K562 (cell line): ENCODE data around the gene LAMC1.

Experiments used
- IRF2 ChIP-seq: sonication (generic); formaldehyde crosslinking; IDR thresholded peaks from 2 replicates; pipeline ENCODE4 v1.8.1; 2022; ENCODE audit warnings: mild to moderate bottlenecking, missing genetic modification reagents
- KDM1A ChIP-seq, 2 experiments: fragments of 450-650 bp; IDR thresholded peaks; 2 replicates each; pipeline ENCODE4 v1.6.1; 2016; ENCODE audit warnings: mild to moderate bottlenecking in 2 of 2
- STAG1 ChIP-seq: sonication (generic); formaldehyde crosslinking; IDR thresholded peaks from 2 replicates; pipeline ENCODE4 v1.5.0; 2020; ENCODE audit warnings: missing genetic modification reagents, borderline replicate concordance
- TF ChIP-seq, protein P1 (sequence below): fragments of 200-800 bp; sonication (Bioruptor generic); IDR thresholded peaks from 2 replicates; pipeline ENCODE4 v1.6.1; 2017; ENCODE audit warnings: missing genetic modification characterization, missing compliant biosample characterization

DNA sequence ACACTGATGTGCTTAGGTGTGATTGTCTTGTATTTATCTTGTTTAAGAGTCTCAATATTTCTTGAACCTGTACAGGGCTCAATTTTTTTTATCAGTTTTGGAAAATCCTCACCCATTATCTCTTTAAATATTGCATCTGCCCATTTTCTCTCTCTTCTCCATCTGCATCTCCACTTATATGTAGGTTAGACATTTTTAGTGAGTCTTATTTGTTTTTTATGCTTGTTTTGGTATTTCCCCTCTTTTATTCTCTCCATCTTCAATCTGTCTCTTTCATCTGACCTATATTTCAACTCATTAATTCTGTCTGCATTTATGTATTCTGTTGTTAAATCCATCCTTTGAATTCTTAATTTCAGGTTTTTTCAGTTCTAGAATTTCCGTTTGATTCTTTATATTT is 37.3 kb upstream of the LAMC1 start:
- TF ChIP-seq, protein P1, sequence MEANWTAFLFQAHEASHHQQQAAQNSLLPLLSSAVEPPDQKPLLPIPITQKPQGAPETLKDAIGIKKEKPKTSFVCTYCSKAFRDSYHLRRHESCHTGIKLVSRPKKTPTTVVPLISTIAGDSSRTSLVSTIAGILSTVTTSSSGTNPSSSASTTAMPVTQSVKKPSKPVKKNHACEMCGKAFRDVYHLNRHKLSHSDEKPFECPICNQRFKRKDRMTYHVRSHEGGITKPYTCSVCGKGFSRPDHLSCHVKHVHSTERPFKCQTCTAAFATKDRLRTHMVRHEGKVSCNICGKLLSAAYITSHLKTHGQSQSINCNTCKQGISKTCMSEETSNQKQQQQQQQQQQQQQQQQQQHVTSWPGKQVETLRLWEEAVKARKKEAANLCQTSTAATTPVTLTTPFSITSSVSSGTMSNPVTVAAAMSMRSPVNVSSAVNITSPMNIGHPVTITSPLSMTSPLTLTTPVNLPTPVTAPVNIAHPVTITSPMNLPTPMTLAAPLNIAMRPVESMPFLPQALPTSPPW = no peak
- TF ChIP-seq IRF2 (CRISPR knock-in tag) = no peak
- TF ChIP-seq KDM1A (IDR thresholded peaks at IDR 0.05) = no peak
- TF ChIP-seq STAG1 (CRISPR knock-in tag) = no peak
